Esophagus squamous epithelium (tissue), 5 donors: Measurements from ENCODE around the gene S100A12. TPM values are rescaled to one million over a fixed set of nuclear protein-coding genes. Genes with fewer than 3 reads are reported as not detected.

ENCODE experiments used
- DNase-seq: peaks from one replicate; lab custom pipeline; 2025; lab: John Stamatoyannopoulos, UW
- H3K27ac ChIP-seq, 4 donors: fragments of 200-600 bp; sonication (generic); one replicate each; pipeline ENCODE4 v1.5.1; 2016 to 2019; ENCODE audit warnings: mild to moderate bottlenecking in 1 of 4
- H3K27me3 ChIP-seq, 4 donors: fragments of 200-600 bp; sonication (generic); 1 replicate in 3 of 4; 2 replicates in 1 of 4; pipeline versions ENCODE4 v1.5.1 to v1.6.0; 2017 to 2021; ENCODE audit warnings: antibody characterized with exemption in 1 of 4
- H3K36me3 ChIP-seq, 3 donors: fragments of 200-600 bp; sonication (generic); one replicate each; pipeline ENCODE4 v1.5.1; 2016 to 2019
- H3K4me1 ChIP-seq, 3 donors: fragments of 200-600 bp; sonication (generic); one replicate each; pipeline ENCODE4 v1.5.1; 2017 to 2019
- H3K4me3 ChIP-seq, 4 donors: fragments of 200-600 bp; sonication (generic); 1 replicate in 3 of 4; 2 replicates in 1 of 4; pipeline ENCODE4 v1.5.1; 2016 to 2019; ENCODE audit warnings: mild to moderate bottlenecking in 2 of 4, moderate library complexity in 1 of 4
- H3K9me3 ChIP-seq, 3 donors: fragments of 200-600 bp; sonication (generic); one replicate each; pipeline ENCODE4 v1.5.1; 2016 to 2019
- CTCF ChIP-seq, 6 experiments: fragments of 450-650 bp in 4 of 6; fragments of 200-600 bp in 2 of 6; sonication (generic) in 2 of 6; IDR thresholded peaks; one replicate each; pipeline ENCODE4 v1.5.1; 2016 to 2019; ENCODE audit warnings: antibody characterized with exemption in 6 of 6, mild to moderate bottlenecking in 4 of 6, moderate library complexity in 4 of 6
- POLR2A ChIP-seq, 4 donors: fragments of 450-650 bp; IDR thresholded peaks; one replicate each; pipeline ENCODE4 v1.6.1; 2017; ENCODE audit warnings: antibody characterized with exemption in 4 of 4, mild to moderate bottlenecking in 4 of 4, moderate library complexity in 3 of 4
- WGBS, 2 donors: methylation state at CpG; one replicate each; pipeline ENCODE4 v1.1.5; 2018; 5-methylcytosine and 5-hydroxymethylcytosine counted together
- intact Hi-C: fragments of 100-400 bp; cut with DNase I; formaldehyde crosslinking; loops from one replicate; pipeline ENCODE4 v1.15.0; 2022
- total RNA-seq, 4 donors: library from RNA; depleted of rRNA; stranded (reverse); fragments of >200 nt; gene quantifications; one replicate each; pipeline ENCODE4 v1.1.0, GENCODE V29; 2016
- donor health status: DM: yes; HTN: yes; CAD: no.

Gene S100A12
- total RNA-seq, 4 donors from 2014 or later: 16.2 to 154 (median 49.0) TPM

- intact Hi-C loops: no loop called here
- peak overlapping the region; percentile 65 to 90 (median 88) for H3K27ac ChIP-seq
- TF ChIP-seq CTCF (IDR thresholded peaks at IDR 0.05) (no peak), POLR2A (IDR thresholded peaks at IDR 0.05) (no peak)
- no peaks in the 10 kb centered on the region for H3K36me3 ChIP-seq
- H3K4me3 ChIP-seq: no peak overlapping the region
- no peak for DNase-seq
- H3K9me3 ChIP-seq: peaks cover 0 to 8% (median 0%) of the 10 kb centered on the region in 3 donors
- H3K27me3 ChIP-seq: peaks cover 0 to 6% (median 0%) of the 10 kb centered on the region in 4 donors
- peaks cover 18 to 76% (median 29%) of the 10 kb centered on the region in 3 donors for H3K4me1 ChIP-seq
- 85 to 91% methylated on average over 4 of the region's 4 CpGs for WGBS, 2 donors
These were observed 11.6 kb upstream of the S100A12 start for GRCh38 chr1:153387001-153387400.

- intact Hi-C loops: no loop called here
- Histone ChIP-seq H3K27me3 (peaks cover 0 to 6% (median 0%) of the 10 kb centered on the region in 4 donors), H3K9me3 (peaks cover 0 to 8% (median 0%) of the 10 kb centered on the region in 3 donors), H3K4me1 (peaks cover 18 to 71% (median 26%) of the 10 kb centered on the region in 3 donors), H3K4me3 (no peak overlapping the region), H3K36me3 (no peaks in the 10 kb centered on the region), H3K27ac (peak overlapping the region; percentile 65 to 90 (median 88))
- DNase-seq: no peak
- WGBS, 2 donors: 17 to 23% methylated on average over 4 to 5 of the region's 5 CpGs
- no peak for TF ChIP-seq CTCF (IDR thresholded peaks at IDR 0.05)
- TF ChIP-seq POLR2A (IDR thresholded peaks at IDR 0.05): no peak
These were observed 11.1 kb upstream of the S100A12 start for GRCh38 chr1:153386500-153386901.

GRCh38 chr1:153384958-153385580 is 9.6 kb upstream of the S100A12 start:
- DNase-seq: no peak
- H3K27ac ChIP-seq: peak overlapping the region; percentile 65 to 90 (median 82)
- 32 to 48% methylated on average over 3 to 4 of the region's 4 CpGs for WGBS, 2 donors

GRCh38 chr1:153380711-153381110 is 5.3 kb upstream of the S100A12 start:
- Histone ChIP-seq H3K4me3 (no peak overlapping the region), H3K27ac (no peak overlapping the region), H3K4me1 (peaks cover 13 to 62% (median 22%) of the 10 kb centered on the region in 3 donors), H3K27me3 (peaks cover 0 to under 1% (median 0%) of the 10 kb centered on the region in 4 donors), H3K36me3 (no peaks in the 10 kb centered on the region), H3K9me3 (peaks cover 0 to 18% (median 0%) of the 10 kb centered on the region in 3 donors)
- intact Hi-C loops: no loop called here
- DNase-seq: no peak
- WGBS, 2 donors: 95 to 96% methylated on average over 13 to 20 of the region's 23 CpGs
- no peak for TF ChIP-seq POLR2A (IDR thresholded peaks at IDR 0.05)
- no peak for TF ChIP-seq CTCF (IDR thresholded peaks at IDR 0.05)

More at GRCh38 chr1:153384958-153385580, 9.6 kb upstream of the S100A12 start:
- no peaks in the 10 kb centered on the region for H3K36me3 ChIP-seq
- H3K27me3 ChIP-seq: no peaks in the 10 kb centered on the region
- intact Hi-C loops: no loop called here
- TF ChIP-seq CTCF (IDR thresholded peaks at IDR 0.05) (no peak), POLR2A (IDR thresholded peaks at IDR 0.05) (no peak)
- peaks cover 18 to 56% (median 21%) of the 10 kb centered on the region in 3 donors for H3K4me1 ChIP-seq
- H3K4me3 ChIP-seq: no peak overlapping the region
- H3K9me3 ChIP-seq: peaks cover 0 to 18% (median 0%) of the 10 kb centered on the region in 3 donors

GRCh38 chr1:153379591-153379990 is 4.2 kb upstream of the S100A12 start:
- H3K27me3 ChIP-seq: peaks cover 0 to 3% (median 0%) of the 10 kb centered on the region in 4 donors
- peaks cover 0 to 18% (median 0%) of the 10 kb centered on the region in 3 donors for H3K9me3 ChIP-seq
- no peaks in the 10 kb centered on the region for H3K36me3 ChIP-seq
- 70 to 75% methylated on average over 7 to 10 of the region's 10 CpGs for WGBS, 2 donors
- H3K27ac ChIP-seq: peak overlapping the region in 2 of 4 donors; percentile 8 to 35
- TF ChIP-seq CTCF (IDR thresholded peaks at IDR 0.05): no peak
- TF ChIP-seq POLR2A (IDR thresholded peaks at IDR 0.05): no peak
- H3K4me3 ChIP-seq: no peak overlapping the region
- intact Hi-C loops: no loop called here
- DNase-seq: no peak
- peaks cover 15 to 62% (median 23%) of the 10 kb centered on the region in 3 donors for H3K4me1 ChIP-seq
